WI38 (cell line): ENCODE results near the gene SOX2.

Experiments
- H3K4me3 ChIP-seq: 2 replicates; pipeline ENCODE4 v1.5.1; 2011; ENCODE audit warnings: low read depth, mild to moderate bottlenecking, control low read depth, low read length
- TF ChIP-seq, protein P1 (sequence below): IDR thresholded peaks from 2 replicates; pipeline ENCODE4 v1.5.1; 2012; ENCODE audit warnings: low read depth, mild to moderate bottlenecking, control low read depth, low read length

Gene SOX2

DNA sequence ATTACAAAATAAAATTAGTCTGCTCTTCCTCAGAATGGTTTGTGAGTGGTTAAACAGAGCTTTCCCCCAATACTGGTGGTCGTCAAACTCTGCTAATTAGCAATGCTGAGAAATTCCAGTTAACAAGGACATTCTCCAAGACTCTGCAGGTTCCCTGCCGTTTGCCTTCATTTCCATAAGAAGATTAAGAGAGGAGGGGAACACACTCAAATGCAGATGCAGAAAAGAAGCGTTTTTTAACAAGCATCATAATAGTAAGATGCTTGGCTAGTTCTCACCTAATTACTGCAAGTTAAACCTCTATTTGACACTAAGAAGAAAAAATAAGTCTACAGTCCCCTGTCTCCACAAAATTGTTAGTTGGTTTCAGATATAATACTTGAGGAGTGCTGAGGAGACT, 3.7 kb upstream of the SOX2 start:
- TF ChIP-seq, protein P1, sequence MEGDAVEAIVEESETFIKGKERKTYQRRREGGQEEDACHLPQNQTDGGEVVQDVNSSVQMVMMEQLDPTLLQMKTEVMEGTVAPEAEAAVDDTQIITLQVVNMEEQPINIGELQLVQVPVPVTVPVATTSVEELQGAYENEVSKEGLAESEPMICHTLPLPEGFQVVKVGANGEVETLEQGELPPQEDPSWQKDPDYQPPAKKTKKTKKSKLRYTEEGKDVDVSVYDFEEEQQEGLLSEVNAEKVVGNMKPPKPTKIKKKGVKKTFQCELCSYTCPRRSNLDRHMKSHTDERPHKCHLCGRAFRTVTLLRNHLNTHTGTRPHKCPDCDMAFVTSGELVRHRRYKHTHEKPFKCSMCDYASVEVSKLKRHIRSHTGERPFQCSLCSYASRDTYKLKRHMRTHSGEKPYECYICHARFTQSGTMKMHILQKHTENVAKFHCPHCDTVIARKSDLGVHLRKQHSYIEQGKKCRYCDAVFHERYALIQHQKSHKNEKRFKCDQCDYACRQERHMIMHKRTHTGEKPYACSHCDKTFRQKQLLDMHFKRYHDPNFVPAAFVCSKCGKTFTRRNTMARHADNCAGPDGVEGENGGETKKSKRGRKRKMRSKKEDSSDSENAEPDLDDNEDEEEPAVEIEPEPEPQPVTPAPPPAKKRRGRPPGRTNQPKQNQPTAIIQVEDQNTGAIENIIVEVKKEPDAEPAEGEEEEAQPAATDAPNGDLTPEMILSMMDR = no peak
- H3K4me3 ChIP-seq = no peak overlapping the region

DNA sequence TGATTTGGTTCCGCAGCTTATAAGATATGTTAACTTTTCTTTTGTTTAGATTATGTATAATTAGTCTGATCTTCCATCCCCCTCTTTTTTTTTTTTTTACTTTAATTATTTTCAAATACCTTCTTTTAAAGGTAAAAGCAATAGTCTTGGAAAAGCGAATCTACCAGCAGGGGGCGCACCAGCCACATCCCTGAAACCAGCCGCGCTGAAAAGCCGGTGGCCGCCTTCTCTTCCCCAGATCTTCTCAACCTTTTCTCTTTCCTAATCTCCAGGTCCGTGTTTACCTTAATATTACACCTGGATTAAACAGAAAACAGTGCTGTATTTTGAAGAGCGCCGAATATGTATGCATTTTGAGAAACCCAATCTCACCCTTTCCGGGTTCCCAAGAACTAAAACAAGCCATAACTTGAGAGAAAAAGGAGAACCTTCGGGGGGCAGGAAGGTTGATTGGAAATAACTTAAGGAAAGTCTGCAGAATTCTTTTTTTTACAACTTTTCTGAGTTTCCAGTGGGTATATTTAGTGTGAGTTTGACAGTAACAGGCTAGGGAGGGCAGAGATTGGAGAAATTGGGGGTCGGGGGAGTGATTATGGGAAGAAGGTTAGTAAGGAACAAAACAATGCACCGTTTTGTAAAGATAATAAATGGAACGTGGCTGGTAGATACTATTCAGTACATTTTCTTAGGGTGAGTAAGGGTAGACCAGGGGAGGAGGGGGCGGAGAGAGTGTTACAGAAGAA, 2.0 kb upstream of the SOX2 start:
- no peak overlapping the region for H3K4me3 ChIP-seq
- TF ChIP-seq, protein P1 = peak; percentile 56

DNA sequence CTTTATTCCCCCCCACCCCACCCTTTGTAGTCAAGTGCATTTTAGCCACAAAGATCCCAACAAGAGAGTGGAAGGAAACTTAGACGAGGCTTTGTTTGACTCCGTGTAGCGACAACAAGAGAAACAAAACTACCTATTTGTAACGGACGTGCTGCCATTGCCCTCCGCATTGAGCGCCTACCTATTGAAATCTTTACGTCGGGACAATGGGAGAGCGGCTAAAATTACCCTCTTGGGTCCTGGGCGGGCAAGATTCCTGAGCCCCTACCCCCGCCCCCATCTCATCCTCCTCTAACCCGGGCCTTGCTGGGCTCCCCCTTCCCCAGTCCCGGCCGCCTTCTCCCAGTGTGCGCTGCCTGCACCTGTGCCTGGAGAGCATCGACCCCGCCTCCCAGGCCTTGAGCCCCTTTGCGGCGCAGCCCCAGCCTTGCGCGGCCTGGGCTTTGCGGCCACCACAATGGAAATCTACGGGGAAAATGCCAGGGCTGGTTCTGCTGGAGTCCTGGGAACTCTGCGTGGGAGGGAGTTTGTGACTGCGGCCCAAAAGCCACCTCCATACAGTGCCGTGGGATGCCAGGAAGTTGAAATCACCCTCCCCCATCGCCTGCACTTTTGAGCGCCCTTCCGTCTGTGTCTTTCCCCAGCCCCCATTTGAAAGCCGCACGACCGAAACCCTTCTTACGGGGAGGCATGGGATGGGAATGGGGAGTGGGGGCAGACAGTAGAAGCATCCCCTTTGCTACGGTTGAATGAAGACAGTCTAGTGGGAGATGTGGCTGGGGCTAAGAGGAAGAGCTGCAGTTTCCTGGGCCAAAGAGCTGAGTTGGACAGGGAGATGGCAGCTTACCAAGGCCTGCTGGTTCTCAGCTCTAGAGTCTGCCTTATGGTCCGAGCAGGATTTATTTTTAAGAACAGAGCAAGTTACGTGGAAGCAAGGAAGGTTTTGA, 1.1 kb upstream of the SOX2 start:
- no peak overlapping the region for H3K4me3 ChIP-seq
- TF ChIP-seq, protein P1 = no peak

DNA sequence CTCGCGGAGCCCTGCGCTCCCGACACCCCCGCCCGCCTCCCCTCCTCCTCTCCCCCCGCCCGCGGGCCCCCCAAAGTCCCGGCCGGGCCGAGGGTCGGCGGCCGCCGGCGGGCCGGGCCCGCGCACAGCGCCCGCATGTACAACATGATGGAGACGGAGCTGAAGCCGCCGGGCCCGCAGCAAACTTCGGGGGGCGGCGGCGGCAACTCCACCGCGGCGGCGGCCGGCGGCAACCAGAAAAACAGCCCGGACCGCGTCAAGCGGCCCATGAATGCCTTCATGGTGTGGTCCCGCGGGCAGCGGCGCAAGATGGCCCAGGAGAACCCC, 464 bp downstream of the SOX2 start:
- H3K4me3 ChIP-seq = no peak overlapping the region; the same call in 1 of the 2 replicates
- TF ChIP-seq, protein P1 = no peak

DNA sequence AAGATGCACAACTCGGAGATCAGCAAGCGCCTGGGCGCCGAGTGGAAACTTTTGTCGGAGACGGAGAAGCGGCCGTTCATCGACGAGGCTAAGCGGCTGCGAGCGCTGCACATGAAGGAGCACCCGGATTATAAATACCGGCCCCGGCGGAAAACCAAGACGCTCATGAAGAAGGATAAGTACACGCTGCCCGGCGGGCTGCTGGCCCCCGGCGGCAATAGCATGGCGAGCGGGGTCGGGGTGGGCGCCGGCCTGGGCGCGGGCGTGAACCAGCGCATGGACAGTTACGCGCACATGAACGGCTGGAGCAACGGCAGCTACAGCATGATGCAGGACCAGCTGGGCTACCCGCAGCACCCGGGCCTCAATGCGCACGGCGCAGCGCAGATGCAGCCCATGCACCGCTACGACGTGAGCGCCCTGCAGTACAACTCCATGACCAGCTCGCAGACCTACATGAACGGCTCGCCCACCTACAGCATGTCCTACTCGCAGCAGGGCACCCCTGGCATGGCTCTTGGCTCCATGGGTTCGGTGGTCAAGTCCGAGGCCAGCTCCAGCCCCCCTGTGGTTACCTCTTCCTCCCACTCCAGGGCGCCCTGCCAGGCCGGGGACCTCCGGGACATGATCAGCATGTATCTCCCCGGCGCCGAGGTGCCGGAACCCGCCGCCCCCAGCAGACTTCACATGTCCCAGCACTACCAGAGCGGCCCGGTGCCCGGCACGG, 991 bp downstream of the SOX2 start:
- TF ChIP-seq, protein P1 = no peak
- H3K4me3 ChIP-seq = no peak overlapping the region

DNA sequence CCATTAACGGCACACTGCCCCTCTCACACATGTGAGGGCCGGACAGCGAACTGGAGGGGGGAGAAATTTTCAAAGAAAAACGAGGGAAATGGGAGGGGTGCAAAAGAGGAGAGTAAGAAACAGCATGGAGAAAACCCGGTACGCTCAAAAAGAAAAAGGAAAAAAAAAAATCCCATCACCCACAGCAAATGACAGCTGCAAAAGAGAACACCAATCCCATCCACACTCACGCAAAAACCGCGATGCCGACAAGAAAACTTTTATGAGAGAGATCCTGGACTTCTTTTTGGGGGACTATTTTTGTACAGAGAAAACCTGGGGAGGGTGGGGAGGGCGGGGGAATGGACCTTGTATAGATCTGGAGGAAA, 1.5 kb downstream of the SOX2 start:
- no peak overlapping the region for H3K4me3 ChIP-seq
- TF ChIP-seq, protein P1 = no peak
